K562 treated with DMSO at 1 percent for 48 hours (cell line): ENCODE results near the gene C11orf86. TPM values are rescaled to one million over a fixed set of nuclear protein-coding genes. Genes with fewer than 3 reads are reported as not detected.

Experiments
- total RNA-seq: library from RNA; unstranded; fragments of 300-600 nt; gene quantifications from 2 replicates; pipeline ENCODE4 v1.2.3, GENCODE V29; 2022; ENCODE audit warnings: low replicate concordance; ENCODE audit errors: extremely low read depth

The C11orf86 gene, protein sequence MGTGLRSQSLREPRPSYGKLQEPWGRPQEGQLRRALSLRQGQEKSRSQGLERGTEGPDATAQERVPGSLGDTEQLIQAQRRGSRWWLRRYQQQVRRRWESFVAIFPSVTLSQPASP
- total RNA-seq, result not detected in 2 replicates

DNA sequence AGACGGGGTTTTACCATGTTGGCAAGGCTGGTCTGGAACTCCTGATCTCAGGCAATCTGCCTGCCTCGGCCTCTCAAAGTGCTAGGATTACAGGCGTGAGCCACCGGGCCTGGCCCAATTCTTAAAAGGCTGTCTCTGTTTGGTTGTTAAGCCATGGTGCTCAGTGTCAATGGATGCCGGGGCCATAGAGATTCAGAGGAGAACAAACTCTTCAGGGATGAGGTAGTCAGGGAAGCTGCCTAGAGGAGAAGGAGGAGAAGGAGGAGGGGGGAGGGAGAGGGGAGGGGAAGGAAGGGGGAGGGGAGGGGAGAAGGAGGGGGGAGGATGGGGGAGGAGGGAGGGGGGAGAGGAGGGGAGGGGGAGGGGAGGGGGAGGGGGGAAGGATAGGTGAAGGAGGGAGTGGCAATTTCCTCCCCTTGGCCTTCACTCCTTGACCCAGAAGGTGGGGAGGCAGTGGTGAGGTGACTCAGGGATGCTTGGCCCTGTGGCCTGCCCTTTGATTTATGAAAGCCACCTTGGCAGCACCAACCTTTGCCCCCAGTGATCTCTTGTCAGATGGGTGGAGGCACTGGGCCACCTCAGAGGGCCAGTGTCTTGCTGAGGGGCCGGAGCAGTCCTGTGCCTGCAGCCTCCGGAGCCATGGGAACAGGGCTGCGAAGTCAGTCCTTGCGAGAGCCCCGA, at the start of gene C11orf86:
TSS of gene C11orf86 (plus strand) at position 581 of the 681 bp plus-strand sequence. CDS start at position 640, 59 bp downstream.

DNA sequence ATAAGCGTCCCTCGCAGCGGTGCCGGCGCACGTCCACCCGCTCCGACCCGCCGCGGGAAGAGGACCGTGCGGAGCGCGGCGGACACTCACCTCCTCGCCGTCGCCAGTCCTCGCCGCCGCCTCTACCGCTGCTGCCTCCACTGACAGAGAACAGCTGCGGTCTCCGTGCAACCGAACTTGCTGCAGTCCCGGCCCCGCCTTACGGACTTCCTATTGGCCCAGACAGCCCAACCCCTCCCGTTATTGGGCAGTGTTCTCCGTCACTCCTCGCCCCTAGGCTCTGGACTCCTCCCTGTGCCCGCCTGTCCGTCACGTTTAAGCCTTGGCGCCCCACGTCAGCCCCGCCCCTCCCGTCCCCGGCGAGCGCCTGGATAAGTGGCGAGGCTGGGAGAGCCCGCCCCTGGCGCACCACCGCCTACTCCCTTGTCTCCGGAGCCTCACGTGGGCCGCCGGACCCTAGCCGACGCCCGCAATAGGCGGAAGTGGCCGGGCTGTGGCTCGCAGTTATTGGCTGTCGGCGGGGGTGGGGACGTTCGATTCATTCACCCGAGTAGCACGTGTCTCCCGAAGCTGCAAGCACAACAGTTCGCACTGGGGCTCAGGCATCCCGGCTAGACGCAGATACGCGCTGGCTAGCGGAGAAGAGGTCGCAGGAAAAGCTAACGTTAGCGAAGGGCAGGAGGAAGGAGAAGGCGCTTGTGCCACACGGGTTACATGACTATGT, 16.7 kb upstream of the C11orf86 start, which contains the start of gene PC:
TSS of gene PC (minus strand) at position 152 of the 724 bp plus-strand sequence. CDS start 86,224 bp downstream, outside the sequence.

GRCh38 chr11:67022961-67023956, 48.2 kb downstream of the C11orf86 start, which contains the start of gene SYT12:
SYT12 (plus strand) TSS chr11:67023134; CDS start chr11:67030145, 7,011 bp downstream.

Other genes starting within 250 kb of the C11orf86 start
- gene SPTBN2, start 246.1 kb upstream of the C11orf86 start, total RNA-seq, result not detected in 2 replicates
- gene RCE1, start 131.9 kb upstream of the C11orf86 start, total RNA-seq, result not detected in 2 replicates
- not detected in 2 replicates for gene LRFN4, start 118.2 kb upstream of the C11orf86 start, total RNA-seq
- gene PC, start 16.9 kb upstream of the C11orf86 start, total RNA-seq, result not detected in 2 replicates
- gene SYT12, start 47.8 kb downstream of the C11orf86 start, total RNA-seq, result not detected in 2 replicates
- gene RHOD, start 81.5 kb downstream of the C11orf86 start, total RNA-seq, result not detected in 2 replicates
- gene KDM2A, start 144.0 kb downstream of the C11orf86 start, total RNA-seq, result not detected in 2 replicates